Tracheal epithelial cell (primary cell): ENCODE measurements around the gene IQGAP3. TPM values are rescaled to one million over a fixed set of nuclear protein-coding genes. Genes with fewer than 3 reads are reported as not detected.

Source experiments
- total RNA-seq: library from RNA; depleted of rRNA; stranded (reverse); fragments of >200 nt; gene quantifications from 2 replicates; pipeline ENCODE4 v1.2.1, GENCODE V29; 2014

IQGAP3 gene
- total RNA-seq, result 0.85 and 2.9 TPM in 2 replicates

GRCh38 chr1:156571919-156572662 lies at the start of gene IQGAP3:
Gene IQGAP3, minus strand, starts transcription at chr1:156572565. Its CDS starts 36 bp downstream, at chr1:156572529.

GRCh38 chr1:156618853-156619581 lies 46.7 kb upstream of the IQGAP3 start, which contains the start of gene HAPLN2:
Gene HAPLN2, plus strand, starts transcription at chr1:156619415. Its CDS starts 4,076 bp downstream, at chr1:156623491.

GRCh38 chr1:156601122-156601830 lies 28.9 kb upstream of the IQGAP3 start, which contains the start of gene GPATCH4:
Gene GPATCH4, minus strand, starts transcription at chr1:156601479.

GRCh38 chr1:156591432-156592157 lies 19.2 kb upstream of the IQGAP3 start, which contains the start of gene NAXE:
Gene NAXE, plus strand, starts transcription at chr1:156591776. Its CDS starts 29 bp downstream, at chr1:156591805.

GRCh38 chr1:156579472-156579871 lies 7.1 kb upstream of the IQGAP3 start, which contains the start of gene TTC24:
Gene TTC24, plus strand, starts transcription at chr1:156579723. Its CDS starts 1,642 bp downstream, at chr1:156581365.

GRCh38 chr1:156500543-156500792 lies 71.9 kb downstream of the IQGAP3 start, which contains the start of gene MEF2D:
Gene MEF2D, minus strand, starts transcription at chr1:156500775. Its CDS starts 17,483 bp downstream, at chr1:156483292.

Other genes starting within 250 kb of the IQGAP3 start
- gene CCT3, start 234.3 kb downstream of the IQGAP3 start, total RNA-seq, result 414 and 708 TPM in 2 replicates
- not detected in 2 replicates for gene TSACC, start 234.0 kb downstream of the IQGAP3 start, total RNA-seq
- not detected in 2 replicates for gene RHBG, start 203.4 kb downstream of the IQGAP3 start, total RNA-seq
- 3.0 and 3.6 TPM in 2 replicates for gene MEF2D, start 71.8 kb downstream of the IQGAP3 start, total RNA-seq
- not detected in 2 replicates for gene TTC24, start 7.2 kb upstream of the IQGAP3 start, total RNA-seq
- 141 and 151 TPM in 2 replicates for gene NAXE, start 19.2 kb upstream of the IQGAP3 start, total RNA-seq
- gene GPATCH4, start 28.9 kb upstream of the IQGAP3 start, total RNA-seq, result 14.5 and 14.7 TPM in 2 replicates
- gene HAPLN2, start 46.9 kb upstream of the IQGAP3 start, total RNA-seq, result not detected in 2 replicates
- not detected in 2 replicates for gene BCAN, start 69.6 kb upstream of the IQGAP3 start, total RNA-seq
- 0.24 TPM in 1 of 2 replicates, not detected in the other for gene NES, start 104.8 kb upstream of the IQGAP3 start, total RNA-seq
- 30.1 and 132 TPM in 2 replicates for gene CRABP2, start 133.0 kb upstream of the IQGAP3 start, total RNA-seq
- gene METTL25B, start 155.9 kb upstream of the IQGAP3 start, total RNA-seq, result 10.4 and 19.4 TPM in 2 replicates
- gene ISG20L2, start 156.2 kb upstream of the IQGAP3 start, total RNA-seq, result 8.5 and 9.9 TPM in 2 replicates
- gene MRPL24, start 168.5 kb upstream of the IQGAP3 start, total RNA-seq, result 40.0 and 52.4 TPM in 2 replicates
- gene HDGF, start 179.1 kb upstream of the IQGAP3 start, total RNA-seq, result 179 and 269 TPM in 2 replicates
- gene PRCC, start 195.0 kb upstream of the IQGAP3 start, total RNA-seq, result 7.7 and 8.4 TPM in 2 replicates
- gene SH2D2A, start 244.3 kb upstream of the IQGAP3 start, total RNA-seq, result 1.5 and 3.6 TPM in 2 replicates